ENCODE data around the gene ATP13A5.

GRCh38 chr3:193297421-193297820 lies 81.1 kb downstream of the ATP13A5 start:
- TF ChIP-seq EZH2 (IDR thresholded peaks at IDR 0.05; ENCODE audit: insufficient read depth, poor library complexity, severe bottlenecking) (no peak), EZH2phosphoT487 (IDR thresholded peaks at IDR 0.05; ENCODE audit: insufficient read depth, low read depth) (no peak)
